Upper lobe of right lung (tissue), 1 donor: ENCODE data around the gene RETREG2. TPM values are rescaled to one million over a fixed set of nuclear protein-coding genes. Genes with fewer than 3 reads are reported as not detected.

Source experiments
- ATAC-seq: fragments of 200-7000 bp; cut with Tn5 transposase; one replicate; pipeline ENCODE4 v1.9.1; 2020; ENCODE audit warnings: mild to moderate bottlenecking, moderate library complexity
- DNase-seq: peaks from one replicate; pipeline ENCODE4 v3.0.0-alpha.2; 2020
- H3K27ac ChIP-seq: fragments of 200-600 bp; one replicate; pipeline ENCODE4 v1.8.0; 2022
- H3K27me3 ChIP-seq: fragments of 200-600 bp; one replicate; pipeline ENCODE4 v1.8.0; 2022; ENCODE audit warnings: mild to moderate bottlenecking
- H3K36me3 ChIP-seq: fragments of 200-600 bp; one replicate; pipeline ENCODE4 v1.8.0; 2022
- H3K4me1 ChIP-seq: fragments of 200-600 bp; one replicate; pipeline ENCODE4 v1.8.0; 2022
- H3K4me3 ChIP-seq: fragments of 200-600 bp; one replicate; pipeline ENCODE4 v1.8.0; 2022; ENCODE audit warnings: mild to moderate bottlenecking
- H3K9me3 ChIP-seq: fragments of 200-600 bp; one replicate; pipeline ENCODE4 v1.8.0; 2022
- CTCF ChIP-seq: fragments of 200-600 bp; IDR thresholded peaks from one replicate; pipeline ENCODE4 v1.8.0; 2022; ENCODE audit warnings: antibody characterized with exemption
- intact Hi-C: fragments of 100-400 bp; cut with DNase I; formaldehyde crosslinking; loops from one replicate; pipeline ENCODE4 v1.11.0; 2022
- total RNA-seq: library from RNA; stranded (reverse); fragmentation: NEBNext Ultra II Directional; extraction: Animal tissue kit (Norgen Biotek cat#: 25700); gene quantifications from one replicate; pipeline ENCODE4 v1.2.1, GENCODE V29; 2021
- donor health status: DM: no; HTN: yes; CAD: no; lungs with severe emphysema.

RETREG2 gene
- total RNA-seq, 1 donor from 2014 or later = 79.8 TPM

- no peak for ATAC-seq
- H3K4me3 ChIP-seq = no peak overlapping the region
- H3K36me3 ChIP-seq = peaks cover 65% of the 10 kb centered on the region
- peak overlapping the region; percentile 75 for H3K27ac ChIP-seq
- TF ChIP-seq CTCF = no peak
- no peaks in the 10 kb centered on the region for H3K27me3 ChIP-seq
- H3K4me1 ChIP-seq = peaks cover 21% of the 10 kb centered on the region
- no peaks in the 10 kb centered on the region for H3K9me3 ChIP-seq
- intact Hi-C loops = loop anchor here (10.0 kb wide), 1 partner anchor 45 kb away; the partner anchor contains the start of genes CNPPD1, RETREG2 and SLC23A3
- no peak for DNase-seq
Measured at GRCh38 chr2:219219784-219220532, 41.9 kb downstream of the RETREG2 start.

- DNase-seq = no peak
Measured at GRCh38 chr2:219220652-219221402, 42.8 kb downstream of the RETREG2 start.

GRCh38 chr2:219221957-219222518 lies 44.0 kb downstream of the RETREG2 start:
- H3K4me1 ChIP-seq = peaks cover 21% of the 10 kb centered on the region
- H3K9me3 ChIP-seq = no peaks in the 10 kb centered on the region
- no peaks in the 10 kb centered on the region for H3K27me3 ChIP-seq
- TF ChIP-seq CTCF = no peak
- no peak overlapping the region for H3K27ac ChIP-seq
- no peak for DNase-seq
- H3K4me3 ChIP-seq = no peak overlapping the region
- ATAC-seq = no peak
- H3K36me3 ChIP-seq = peaks cover 77% of the 10 kb centered on the region
- intact Hi-C loops = loop anchor here (10.0 kb wide), 1 partner anchor 47 kb away; the partner anchor contains the start of genes CNPPD1, RETREG2 and SLC23A3

More at GRCh38 chr2:219220652-219221402, 42.8 kb downstream of the RETREG2 start:
- ATAC-seq = no peak
- no peaks in the 10 kb centered on the region for H3K27me3 ChIP-seq
- peaks cover 66% of the 10 kb centered on the region for H3K36me3 ChIP-seq
- intact Hi-C loops = loop anchor here (10.0 kb wide), 1 partner anchor 46 kb away; the partner anchor contains the start of genes CNPPD1, RETREG2 and SLC23A3
- peaks cover 21% of the 10 kb centered on the region for H3K4me1 ChIP-seq
- no peaks in the 10 kb centered on the region for H3K9me3 ChIP-seq
- no peak overlapping the region for H3K27ac ChIP-seq
- H3K4me3 ChIP-seq = no peak overlapping the region
- no peak for TF ChIP-seq CTCF

- H3K27me3 ChIP-seq = no peaks in the 10 kb centered on the region
- no peak overlapping the region for H3K27ac ChIP-seq
- H3K4me1 ChIP-seq = peaks cover 27% of the 10 kb centered on the region
- no peaks in the 10 kb centered on the region for H3K9me3 ChIP-seq
- intact Hi-C loops = loop anchor here (10.0 kb wide), 1 partner anchor 49 kb away; the partner anchor contains the start of genes CNPPD1, RETREG2 and SLC23A3
- H3K4me3 ChIP-seq = no peak overlapping the region
- no peak for TF ChIP-seq CTCF
- peaks cover 79% of the 10 kb centered on the region for H3K36me3 ChIP-seq
- ATAC-seq (no peak), DNase-seq (no peak)
Measured at GRCh38 chr2:219223831-219224610, 45.9 kb downstream of the RETREG2 start.

GRCh38 chr2:219225350-219225749 lies 47.3 kb downstream of the RETREG2 start:
- no peak overlapping the region for H3K27ac ChIP-seq
- no peak for TF ChIP-seq CTCF
- intact Hi-C loops = loop anchor here (10.0 kb wide), 1 partner anchor 51 kb away; the partner anchor contains the start of genes CNPPD1, RETREG2 and SLC23A3
- H3K27me3 ChIP-seq = no peaks in the 10 kb centered on the region
- DNase-seq = no peak
- peaks cover 19% of the 10 kb centered on the region for H3K4me1 ChIP-seq
- H3K4me3 ChIP-seq = no peak overlapping the region
- no peak for ATAC-seq
- peaks cover 68% of the 10 kb centered on the region for H3K36me3 ChIP-seq
- no peaks in the 10 kb centered on the region for H3K9me3 ChIP-seq
